HG03432 (cell line): ENCODE measurements around the gene IL4.
"Not testable (repeated sequence)": the region's sequence is repeated elsewhere in the genome, so short reads cannot be mapped to it uniquely, and the experiment has no call there.

ENCODE experiments used
- ATAC-seq: cut with Tn5 transposase; IDR thresholded peaks from one replicate; pipeline ENCODE4 v1.9.1; 2021; ENCODE audit warnings: mild to moderate bottlenecking, moderate library complexity; ENCODE audit not compliant: unreplicated experiment

Gene IL4

GRCh38 chr5:132689513-132689912, 15.7 kb downstream of the IL4 start:
- ATAC-seq: no peak

DNA sequence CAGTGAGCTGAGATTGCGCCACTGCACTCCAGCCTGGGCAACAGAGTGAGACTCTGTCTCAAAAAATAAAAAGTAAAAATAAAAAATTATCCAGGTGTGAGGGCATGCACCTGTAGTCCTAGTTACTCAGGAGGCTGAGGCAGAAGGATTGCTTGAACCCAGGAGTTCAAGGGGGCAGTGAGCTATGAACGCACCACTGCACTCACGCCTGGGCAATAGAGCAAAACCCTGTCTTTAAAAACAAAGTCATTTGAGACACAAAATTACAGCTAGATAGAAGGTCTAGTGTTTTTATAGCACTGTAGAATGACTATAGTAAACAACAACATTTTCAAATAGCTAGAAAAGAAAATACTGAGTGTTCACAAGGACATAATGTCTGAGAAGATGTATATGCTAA, 16.4 kb downstream of the IL4 start:
- ATAC-seq: no peak

DNA sequence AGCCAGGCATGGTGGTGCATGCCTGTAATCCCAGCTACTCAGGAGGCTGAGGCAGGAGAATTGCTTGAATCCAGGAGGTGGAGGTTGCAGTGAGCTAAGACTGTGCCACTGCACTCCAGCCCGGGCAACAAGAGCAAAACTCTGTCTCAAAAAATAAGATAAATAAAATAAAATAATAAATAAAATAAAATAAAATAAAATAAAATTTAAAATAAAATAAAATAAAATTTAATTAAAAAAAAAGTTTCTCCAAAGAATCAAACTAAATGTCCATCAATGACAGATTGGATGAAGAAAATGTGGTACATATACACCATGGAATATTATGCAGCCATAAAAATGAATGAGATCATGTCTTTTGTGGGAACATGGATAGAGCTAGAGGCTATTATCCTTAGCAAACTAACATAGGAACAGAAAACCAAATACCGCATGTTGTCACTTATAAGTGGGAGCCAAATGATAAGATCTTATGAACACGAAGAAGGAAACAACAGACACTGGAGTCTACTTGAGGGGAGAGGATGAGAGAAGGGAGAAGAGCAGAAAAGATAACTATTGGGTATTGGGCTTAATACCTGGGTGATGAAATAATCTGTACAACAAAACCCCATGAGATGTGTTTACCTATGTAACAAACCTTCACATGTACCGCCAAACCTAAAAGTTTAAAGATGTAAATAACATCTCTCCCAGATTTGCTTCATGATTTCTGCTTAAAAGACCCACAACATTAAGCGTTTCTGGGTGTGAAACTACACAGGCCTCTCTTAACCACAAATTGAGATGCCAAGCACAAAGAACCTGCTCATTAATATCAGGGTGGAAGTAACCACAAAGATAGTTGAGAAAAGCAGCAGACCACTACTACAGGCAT, 18.2 kb downstream of the IL4 start:
- ATAC-seq: not testable (repeated sequence)

GRCh38 chr5:132692632-132692967, 18.8 kb downstream of the IL4 start:
- ATAC-seq: no peak

DNA sequence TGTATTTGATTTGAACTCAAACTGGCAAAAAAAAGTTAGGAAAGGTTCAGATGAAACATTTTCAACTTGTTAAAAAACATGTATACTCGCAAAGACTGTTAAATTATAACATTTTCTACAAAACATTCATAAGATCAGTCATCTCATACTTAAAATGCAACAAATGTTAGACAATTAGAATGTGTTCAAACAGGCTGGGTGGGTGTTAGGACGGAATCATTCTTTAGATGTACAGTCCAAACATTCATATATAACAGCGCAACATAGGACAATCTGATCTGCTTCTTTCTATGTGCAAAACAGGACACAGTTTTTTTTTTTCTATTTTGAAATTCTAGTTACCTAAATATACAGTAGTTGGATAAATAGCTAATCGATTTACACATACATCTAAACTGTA, 22.2 kb downstream of the IL4 start:
- ATAC-seq: no peak

DNA sequence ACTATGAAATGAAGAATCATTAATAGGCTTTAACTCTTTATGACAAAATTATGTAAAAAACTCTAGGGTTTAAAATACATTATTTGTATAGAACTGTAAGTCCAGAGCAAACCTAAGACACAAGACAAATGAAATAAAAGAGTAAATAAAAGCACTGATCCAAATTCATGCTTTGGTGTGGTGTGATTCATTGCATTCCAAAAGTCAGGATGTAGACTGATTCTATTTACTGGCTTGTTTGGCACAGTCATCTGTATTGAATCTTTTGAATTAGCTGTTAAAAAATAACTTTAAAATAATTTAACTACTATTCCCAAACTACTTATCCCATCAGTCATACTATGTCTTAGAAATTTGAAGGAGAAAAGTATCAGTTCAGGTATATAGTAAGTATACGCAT, 31.1 kb downstream of the IL4 start:
- ATAC-seq: no peak

GRCh38 chr5:132708645-132709044, 34.9 kb downstream of the IL4 start:
- no peak for ATAC-seq

DNA sequence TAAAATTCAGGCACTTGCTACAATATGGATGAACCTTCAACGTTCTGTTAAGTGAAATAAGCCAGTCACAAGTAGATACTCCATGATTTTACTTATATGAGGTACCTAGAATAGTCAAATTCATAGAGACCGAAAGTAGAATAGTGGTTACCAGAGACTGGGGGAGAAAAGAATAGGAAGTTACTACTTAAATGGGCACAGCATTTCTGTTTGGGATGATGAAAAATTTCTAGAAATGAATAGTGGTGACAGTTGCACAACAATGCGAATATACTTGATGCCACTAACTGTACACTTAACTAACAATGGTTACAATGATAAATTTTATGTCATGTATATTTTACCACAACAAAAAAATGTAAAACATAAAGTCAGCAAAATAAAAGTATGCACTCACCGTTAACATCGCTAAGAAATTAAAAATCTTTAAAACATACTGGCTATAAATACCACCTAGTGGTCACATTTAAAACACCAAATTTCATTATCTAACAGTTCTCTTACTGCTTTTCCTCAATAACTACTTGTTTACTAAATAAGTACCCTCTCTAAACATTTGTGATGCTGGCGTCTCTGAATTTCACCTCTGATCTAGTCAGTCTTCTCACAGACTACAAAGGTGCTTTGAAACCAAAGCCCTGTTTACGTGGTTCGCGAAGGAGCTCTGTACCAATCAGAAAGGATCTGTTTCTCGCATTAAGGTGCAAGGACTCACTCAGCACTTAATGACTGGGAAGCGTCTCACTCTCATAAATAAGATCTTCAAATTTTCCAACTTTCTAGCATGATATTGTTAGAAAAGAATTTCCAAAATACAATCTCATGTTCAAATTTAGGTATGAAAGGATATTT, 40.9 kb downstream of the IL4 start:
- ATAC-seq: no peak

DNA sequence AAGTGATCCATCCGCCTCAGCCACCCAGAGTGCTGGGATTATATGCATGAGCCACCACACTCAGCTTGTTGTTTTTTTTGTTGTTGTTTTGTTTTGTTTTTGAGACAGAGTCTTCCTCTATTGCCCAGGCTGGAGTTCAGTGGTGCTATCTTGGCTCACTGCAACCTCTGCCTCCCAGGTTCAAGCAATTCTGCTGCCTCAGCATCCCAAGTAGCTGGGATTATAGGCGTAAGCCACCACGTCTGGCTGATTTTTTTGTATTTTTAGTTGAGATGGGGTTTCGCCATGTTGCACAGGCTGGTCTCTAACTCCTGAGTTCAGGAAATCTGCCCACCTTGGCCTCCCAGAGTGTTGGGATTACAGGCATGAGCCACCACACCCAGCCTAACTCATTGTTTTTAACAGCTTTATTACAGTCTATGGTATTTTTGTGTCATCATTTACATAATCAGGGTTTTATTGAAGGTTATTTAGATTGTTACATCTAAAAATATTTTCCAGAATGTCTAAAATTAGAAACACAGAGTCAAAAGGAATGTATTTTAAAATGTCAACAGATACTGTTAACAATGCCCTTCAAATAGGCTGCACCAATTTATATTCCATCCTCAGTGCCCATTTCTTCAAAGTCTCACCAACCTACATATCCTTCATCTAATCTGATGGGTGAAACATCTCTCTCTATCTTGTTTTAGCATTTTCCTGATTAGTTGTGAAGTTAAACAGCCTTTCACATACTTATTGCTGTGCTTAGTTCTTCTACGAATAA, 44.9 kb downstream of the IL4 start:
- ATAC-seq: no peak

DNA sequence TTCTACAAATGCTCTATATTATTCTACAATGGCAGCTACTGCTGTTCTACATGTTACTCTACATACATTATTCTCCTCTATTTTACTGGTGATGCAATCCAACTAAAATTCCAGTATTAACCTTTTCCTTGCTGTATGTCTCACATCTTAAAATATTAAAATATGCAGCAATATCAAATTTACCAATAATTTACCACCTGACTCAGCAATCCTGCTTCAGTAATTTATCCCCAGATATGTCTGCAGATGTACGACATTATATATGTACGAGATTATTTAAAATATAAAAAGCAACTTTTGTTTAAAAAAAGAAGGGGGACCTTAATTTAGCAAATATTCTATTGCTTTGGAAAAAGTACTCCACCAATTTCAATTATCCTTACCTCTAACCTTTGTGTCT, 52.0 kb downstream of the IL4 start:
- no peak for ATAC-seq

DNA sequence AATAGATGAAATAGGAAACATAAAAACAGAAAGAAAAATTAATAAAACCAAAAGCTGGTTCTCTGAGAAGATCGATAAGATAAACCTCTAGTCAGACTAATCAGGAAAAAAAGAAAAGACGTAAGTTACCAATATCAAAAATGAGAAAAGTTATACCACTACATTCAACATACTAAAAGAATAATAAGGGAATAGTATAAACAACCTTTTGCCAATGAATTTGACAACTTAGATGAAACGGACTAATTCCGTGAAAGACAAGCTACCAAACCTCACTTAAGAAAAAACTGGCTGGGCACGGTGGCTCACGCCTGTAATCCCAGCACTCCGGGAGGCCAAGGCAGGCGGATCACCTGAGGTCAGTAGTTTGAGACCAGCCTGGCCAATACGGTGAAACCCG, 56.1 kb downstream of the IL4 start:
- no peak for ATAC-seq
